K562 (cell line): ENCODE results near the gene ECHDC3. TPM values are rescaled to one million over a fixed set of nuclear protein-coding genes. Genes with fewer than 3 reads are reported as not detected.

Experiments used
- KLF10 ChIP-seq: fragments of 250-450 bp; sonication (Bioruptor Pico); IDR thresholded peaks from 2 replicates; pipeline ENCODE4 v1.6.1; 2021; ENCODE audit warnings: matching md5 sums
- MTA3 ChIP-seq: fragments of 450-650 bp; formaldehyde crosslinking; IDR thresholded peaks from 2 replicates; pipeline ENCODE4 v1.6.1; 2017; ENCODE audit warnings: mild to moderate bottlenecking, borderline replicate concordance
- NR0B1 ChIP-seq: fragments of 450-650 bp; IDR thresholded peaks from one replicate; pipeline ENCODE4 v1.6.1; 2018; ENCODE audit warnings: mild to moderate bottlenecking, moderate library complexity; ENCODE audit not compliant: partially characterized antibody
- STAT6 ChIP-seq: sonication (generic); formaldehyde crosslinking; IDR thresholded peaks from 2 replicates; pipeline ENCODE4 v1.8.1; 2023; ENCODE audit warnings: mild to moderate bottlenecking, missing genetic modification reagents
- U2AF2 ChIP-seq: fragments of 200-400 bp; formaldehyde crosslinking; optimal IDR thresholded peaks from 2 replicates; pipeline ENCODE3; 2017; ENCODE audit warnings: low read depth, mild to moderate bottlenecking, low read length
- ZMIZ1 ChIP-seq, 2 experiments: fragments of 150-350 bp in 1 of 2; IDR thresholded peaks; 2 replicates each; pipeline ENCODE4 v1.6.1; 2012 to 2016; ENCODE audit warnings: low read depth in 2 of 2, low read length in 2 of 2, mild to moderate bottlenecking in 1 of 2, moderate library complexity in 1 of 2
- ZNF124 ChIP-seq: sonication (generic); formaldehyde crosslinking; IDR thresholded peaks from 2 replicates; pipeline ENCODE4 v1.8.1; 2022; ENCODE audit warnings: missing genetic modification reagents
- polyA plus RNA-seq, 8 experiments: library from polyadenylated mRNA; depleted of rRNA in 4 of 8; stranded (reverse) in 5 of 8; unstranded in 3 of 8; fragments of >200 nt; fragmentation: Nextera tagmentation in 2 of 8; fragmentation: Illumina TruSeq in 1 of 8; extraction: Ambion mirVana in 2 of 8; extraction: Trizol in 1 of 8; gene quantifications; 2 replicates each; pipeline versions ENCODE4 v1.2.1 to v1.2.3, GENCODE V29; 2011 to 2014; ENCODE audit warnings: inconsistent platforms in 1 of 8, missing spikeins in 1 of 8
- total RNA-seq, 7 experiments: library from RNA; depleted of rRNA in 6 of 7; stranded (reverse); fragments of >200 nt in 6 of 7; fragmentation: Illumina TruSeq in 2 of 7; extraction: Trizol in 2 of 7; gene quantifications; 2 replicates each; pipeline versions ENCODE4 v1.2.1 to v1.2.3, GENCODE V29; 2011 to 2021; ENCODE audit warnings: low replicate concordance in 1 of 7
- TF ChIP-seq, protein P1 (sequence below): fragments of 450-650 bp; IDR thresholded peaks from 2 replicates; pipeline ENCODE4 v1.7.1; 2018; ENCODE audit warnings: mild to moderate bottlenecking, low read depth; ENCODE audit not compliant: partially characterized antibody
- TF ChIP-seq, protein P2 (sequence below): sonication (generic); formaldehyde crosslinking; IDR thresholded peaks from 2 replicates; pipeline ENCODE4 v1.8.0; 2023; ENCODE audit warnings: missing genetic modification reagents, mild to moderate bottlenecking, borderline replicate concordance

The ECHDC3 gene
- total and polyA plus RNA-seq, 9 of the 15 experiments (the other 6 are each of a cell fraction or from before 2014, with no cell fraction given) = 0.53 to 21.9 (median 15.7) TPM

DNA sequence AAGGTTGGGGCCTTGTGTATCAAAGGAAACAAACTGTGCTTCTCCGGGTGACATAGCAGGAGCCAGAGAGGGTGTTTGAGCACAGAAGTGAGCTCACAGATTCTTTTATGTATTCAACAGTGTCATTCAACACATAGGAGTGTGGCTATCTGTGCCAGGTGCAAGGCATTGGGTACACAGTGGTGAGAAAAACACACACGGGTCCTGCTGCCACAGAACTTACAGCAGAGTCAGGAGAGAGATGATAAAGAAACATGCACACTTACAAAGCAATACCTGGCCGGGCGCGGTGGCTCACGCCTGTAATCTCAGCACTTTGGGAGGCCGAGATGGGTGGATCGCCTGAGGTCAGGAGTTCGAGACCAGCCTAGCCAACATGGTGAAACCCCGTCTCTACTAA, 16.3 kb upstream of the ECHDC3 start (continued):
- TF ChIP-seq ZMIZ1 (IDR thresholded peaks at IDR 0.05; ENCODE audit: low read depth in 2 of 2, low read length in 2 of 2) (no peak), MTA3 (no peak), U2AF2 (no peak), NR0B1 (no peak), ZNF124 (CRISPR knock-in tag) (no peak), KLF10 (no peak), STAT6 (no peak)
- TF ChIP-seq, protein P1, sequence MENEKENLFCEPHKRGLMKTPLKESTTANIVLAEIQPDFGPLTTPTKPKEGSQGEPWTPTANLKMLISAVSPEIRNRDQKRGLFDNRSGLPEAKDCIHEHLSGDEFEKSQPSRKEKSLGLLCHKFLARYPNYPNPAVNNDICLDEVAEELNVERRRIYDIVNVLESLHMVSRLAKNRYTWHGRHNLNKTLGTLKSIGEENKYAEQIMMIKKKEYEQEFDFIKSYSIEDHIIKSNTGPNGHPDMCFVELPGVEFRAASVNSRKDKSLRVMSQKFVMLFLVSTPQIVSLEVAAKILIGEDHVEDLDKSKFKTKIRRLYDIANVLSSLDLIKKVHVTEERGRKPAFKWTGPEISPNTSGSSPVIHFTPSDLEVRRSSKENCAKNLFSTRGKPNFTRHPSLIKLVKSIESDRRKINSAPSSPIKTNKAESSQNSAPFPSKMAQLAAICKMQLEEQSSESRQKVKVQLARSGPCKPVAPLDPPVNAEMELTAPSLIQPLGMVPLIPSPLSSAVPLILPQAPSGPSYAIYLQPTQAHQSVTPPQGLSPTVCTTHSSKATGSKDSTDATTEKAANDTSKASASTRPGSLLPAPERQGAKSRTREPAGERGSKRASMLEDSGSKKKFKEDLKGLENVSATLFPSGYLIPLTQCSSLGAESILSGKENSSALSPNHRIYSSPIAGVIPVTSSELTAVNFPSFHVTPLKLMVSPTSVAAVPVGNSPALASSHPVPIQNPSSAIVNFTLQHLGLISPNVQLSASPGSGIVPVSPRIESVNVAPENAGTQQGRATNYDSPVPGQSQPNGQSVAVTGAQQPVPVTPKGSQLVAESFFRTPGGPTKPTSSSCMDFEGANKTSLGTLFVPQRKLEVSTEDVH = no peak
- TF ChIP-seq, protein P2, sequence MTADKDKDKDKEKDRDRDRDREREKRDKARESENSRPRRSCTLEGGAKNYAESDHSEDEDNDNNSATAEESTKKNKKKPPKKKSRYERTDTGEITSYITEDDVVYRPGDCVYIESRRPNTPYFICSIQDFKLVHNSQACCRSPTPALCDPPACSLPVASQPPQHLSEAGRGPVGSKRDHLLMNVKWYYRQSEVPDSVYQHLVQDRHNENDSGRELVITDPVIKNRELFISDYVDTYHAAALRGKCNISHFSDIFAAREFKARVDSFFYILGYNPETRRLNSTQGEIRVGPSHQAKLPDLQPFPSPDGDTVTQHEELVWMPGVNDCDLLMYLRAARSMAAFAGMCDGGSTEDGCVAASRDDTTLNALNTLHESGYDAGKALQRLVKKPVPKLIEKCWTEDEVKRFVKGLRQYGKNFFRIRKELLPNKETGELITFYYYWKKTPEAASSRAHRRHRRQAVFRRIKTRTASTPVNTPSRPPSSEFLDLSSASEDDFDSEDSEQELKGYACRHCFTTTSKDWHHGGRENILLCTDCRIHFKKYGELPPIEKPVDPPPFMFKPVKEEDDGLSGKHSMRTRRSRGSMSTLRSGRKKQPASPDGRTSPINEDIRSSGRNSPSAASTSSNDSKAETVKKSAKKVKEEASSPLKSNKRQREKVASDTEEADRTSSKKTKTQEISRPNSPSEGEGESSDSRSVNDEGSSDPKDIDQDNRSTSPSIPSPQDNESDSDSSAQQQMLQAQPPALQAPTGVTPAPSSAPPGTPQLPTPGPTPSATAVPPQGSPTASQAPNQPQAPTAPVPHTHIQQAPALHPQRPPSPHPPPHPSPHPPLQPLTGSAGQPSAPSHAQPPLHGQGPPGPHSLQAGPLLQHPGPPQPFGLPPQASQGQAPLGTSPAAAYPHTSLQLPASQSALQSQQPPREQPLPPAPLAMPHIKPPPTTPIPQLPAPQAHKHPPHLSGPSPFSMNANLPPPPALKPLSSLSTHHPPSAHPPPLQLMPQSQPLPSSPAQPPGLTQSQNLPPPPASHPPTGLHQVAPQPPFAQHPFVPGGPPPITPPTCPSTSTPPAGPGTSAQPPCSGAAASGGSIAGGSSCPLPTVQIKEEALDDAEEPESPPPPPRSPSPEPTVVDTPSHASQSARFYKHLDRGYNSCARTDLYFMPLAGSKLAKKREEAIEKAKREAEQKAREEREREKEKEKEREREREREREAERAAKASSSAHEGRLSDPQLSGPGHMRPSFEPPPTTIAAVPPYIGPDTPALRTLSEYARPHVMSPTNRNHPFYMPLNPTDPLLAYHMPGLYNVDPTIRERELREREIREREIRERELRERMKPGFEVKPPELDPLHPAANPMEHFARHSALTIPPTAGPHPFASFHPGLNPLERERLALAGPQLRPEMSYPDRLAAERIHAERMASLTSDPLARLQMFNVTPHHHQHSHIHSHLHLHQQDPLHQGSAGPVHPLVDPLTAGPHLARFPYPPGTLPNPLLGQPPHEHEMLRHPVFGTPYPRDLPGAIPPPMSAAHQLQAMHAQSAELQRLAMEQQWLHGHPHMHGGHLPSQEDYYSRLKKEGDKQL (CRISPR knock-in tag) = no peak
